ENCODE results near the gene KCP.

The KCP gene

GRCh38 chr7:128867842-128868623 is 42.5 kb downstream of the KCP start:
- DNase-seq (ENCODE audit: low read depth): no peak
- no peak overlapping the region for H3K4me3 ChIP-seq (ENCODE audit: low read depth, low read length)
- no peak for TF ChIP-seq MAX (IDR thresholded peaks at IDR 0.05; ENCODE audit: low read depth, low read length)
- no peak for TF ChIP-seq POLR2A (IDR thresholded peaks at IDR 0.05; ENCODE audit: extremely low read depth, insufficient read length)
- TF ChIP-seq, protein P1, sequence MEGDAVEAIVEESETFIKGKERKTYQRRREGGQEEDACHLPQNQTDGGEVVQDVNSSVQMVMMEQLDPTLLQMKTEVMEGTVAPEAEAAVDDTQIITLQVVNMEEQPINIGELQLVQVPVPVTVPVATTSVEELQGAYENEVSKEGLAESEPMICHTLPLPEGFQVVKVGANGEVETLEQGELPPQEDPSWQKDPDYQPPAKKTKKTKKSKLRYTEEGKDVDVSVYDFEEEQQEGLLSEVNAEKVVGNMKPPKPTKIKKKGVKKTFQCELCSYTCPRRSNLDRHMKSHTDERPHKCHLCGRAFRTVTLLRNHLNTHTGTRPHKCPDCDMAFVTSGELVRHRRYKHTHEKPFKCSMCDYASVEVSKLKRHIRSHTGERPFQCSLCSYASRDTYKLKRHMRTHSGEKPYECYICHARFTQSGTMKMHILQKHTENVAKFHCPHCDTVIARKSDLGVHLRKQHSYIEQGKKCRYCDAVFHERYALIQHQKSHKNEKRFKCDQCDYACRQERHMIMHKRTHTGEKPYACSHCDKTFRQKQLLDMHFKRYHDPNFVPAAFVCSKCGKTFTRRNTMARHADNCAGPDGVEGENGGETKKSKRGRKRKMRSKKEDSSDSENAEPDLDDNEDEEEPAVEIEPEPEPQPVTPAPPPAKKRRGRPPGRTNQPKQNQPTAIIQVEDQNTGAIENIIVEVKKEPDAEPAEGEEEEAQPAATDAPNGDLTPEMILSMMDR (IDR thresholded peaks at IDR 0.05; ENCODE audit: low read depth, low read length): no peak
- TF ChIP-seq MYC (IDR thresholded peaks at IDR 0.05; ENCODE audit: low read depth, low read length): no peak

GRCh38 chr7:128867241-128867640 is 43.3 kb downstream of the KCP start:
- H3K4me3 ChIP-seq (ENCODE audit: low read depth, low read length): no peak overlapping the region
- TF ChIP-seq MAX (IDR thresholded peaks at IDR 0.05; ENCODE audit: low read depth, low read length): no peak
- no peak for TF ChIP-seq MYC (IDR thresholded peaks at IDR 0.05; ENCODE audit: low read depth, low read length)
- no peak for TF ChIP-seq POLR2A (IDR thresholded peaks at IDR 0.05; ENCODE audit: extremely low read depth, insufficient read length)
- TF ChIP-seq, protein P1 (IDR thresholded peaks at IDR 0.05; ENCODE audit: low read depth, low read length): no peak
- DNase-seq (ENCODE audit: low read depth): no peak

DNA sequence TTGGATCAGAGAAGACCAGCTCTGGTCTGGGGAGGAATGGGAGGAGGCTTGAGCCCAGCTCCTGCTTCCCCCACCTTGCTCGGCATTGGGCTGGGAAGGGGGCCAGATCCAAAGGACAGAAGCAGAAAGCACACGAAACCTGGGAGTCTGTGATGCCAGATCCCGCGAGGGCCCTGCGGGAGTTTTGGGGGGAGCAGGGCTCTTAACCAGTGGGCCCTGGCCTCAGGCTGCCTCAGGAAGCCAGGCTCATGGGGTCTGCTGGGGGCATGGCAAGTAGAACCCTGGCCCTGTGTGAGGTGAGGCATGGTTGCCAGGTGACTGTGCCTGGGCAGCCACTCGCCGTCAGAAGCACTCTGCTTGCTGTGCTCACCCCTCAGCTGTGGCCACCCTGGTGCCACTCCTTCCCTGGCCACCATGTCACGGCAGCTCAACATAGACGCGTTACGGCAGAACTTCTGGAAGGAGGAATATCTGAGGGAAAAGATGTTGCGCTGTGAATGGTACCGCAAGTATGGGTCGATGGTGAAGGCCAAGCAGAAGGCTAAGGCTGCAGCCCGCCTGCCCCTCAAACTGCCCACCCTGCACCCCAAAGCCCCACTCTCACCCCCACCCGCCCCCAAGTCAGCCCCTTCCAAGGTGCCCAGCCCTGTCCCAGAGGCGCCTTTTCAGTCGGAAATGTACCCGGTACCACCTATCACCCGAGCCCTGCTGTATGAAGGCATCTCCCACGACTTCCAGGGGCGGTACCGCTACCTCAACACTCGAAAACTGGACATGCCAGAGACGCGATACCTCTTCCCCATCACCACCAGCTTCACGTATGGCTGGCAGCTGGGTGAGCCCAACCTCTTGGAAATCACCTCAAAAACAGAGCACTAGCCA is 44.3 kb downstream of the KCP start:
- DNase-seq (ENCODE audit: low read depth): no peak
- TF ChIP-seq MYC (IDR thresholded peaks at IDR 0.05; ENCODE audit: low read depth, low read length) (no peak), POLR2A (IDR thresholded peaks at IDR 0.05; ENCODE audit: extremely low read depth, insufficient read length) (no peak), MAX (IDR thresholded peaks at IDR 0.05; ENCODE audit: low read depth, low read length) (no peak)
- TF ChIP-seq, protein P1 (IDR thresholded peaks at IDR 0.05; ENCODE audit: low read depth, low read length): no peak
- no peak overlapping the region for H3K4me3 ChIP-seq (ENCODE audit: low read depth, low read length)

DNA sequence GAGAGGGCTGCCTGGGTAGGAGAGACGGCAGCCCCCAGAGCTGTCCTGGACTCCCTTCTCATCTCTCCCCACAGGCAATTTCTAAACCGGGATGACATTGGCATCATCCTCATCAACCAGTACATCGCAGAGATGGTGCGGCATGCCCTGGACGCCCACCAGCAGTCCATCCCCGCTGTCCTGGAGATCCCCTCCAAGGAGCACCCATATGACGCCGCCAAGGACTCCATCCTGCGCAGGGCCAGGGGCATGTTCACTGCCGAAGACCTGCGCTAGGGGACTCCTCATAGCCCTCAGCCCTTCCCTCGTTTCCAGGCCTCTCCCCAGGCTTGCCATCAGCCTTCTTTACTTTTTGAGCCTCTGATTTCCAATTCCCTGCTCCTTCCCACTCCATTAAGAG is 45.2 kb downstream of the KCP start:
- TF ChIP-seq MAX (IDR thresholded peaks at IDR 0.05; ENCODE audit: low read depth, low read length) (no peak), POLR2A (IDR thresholded peaks at IDR 0.05; ENCODE audit: extremely low read depth, insufficient read length) (no peak), MYC (IDR thresholded peaks at IDR 0.05; ENCODE audit: low read depth, low read length) (no peak)
- TF ChIP-seq, protein P1 (IDR thresholded peaks at IDR 0.05; ENCODE audit: low read depth, low read length): no peak

DNA sequence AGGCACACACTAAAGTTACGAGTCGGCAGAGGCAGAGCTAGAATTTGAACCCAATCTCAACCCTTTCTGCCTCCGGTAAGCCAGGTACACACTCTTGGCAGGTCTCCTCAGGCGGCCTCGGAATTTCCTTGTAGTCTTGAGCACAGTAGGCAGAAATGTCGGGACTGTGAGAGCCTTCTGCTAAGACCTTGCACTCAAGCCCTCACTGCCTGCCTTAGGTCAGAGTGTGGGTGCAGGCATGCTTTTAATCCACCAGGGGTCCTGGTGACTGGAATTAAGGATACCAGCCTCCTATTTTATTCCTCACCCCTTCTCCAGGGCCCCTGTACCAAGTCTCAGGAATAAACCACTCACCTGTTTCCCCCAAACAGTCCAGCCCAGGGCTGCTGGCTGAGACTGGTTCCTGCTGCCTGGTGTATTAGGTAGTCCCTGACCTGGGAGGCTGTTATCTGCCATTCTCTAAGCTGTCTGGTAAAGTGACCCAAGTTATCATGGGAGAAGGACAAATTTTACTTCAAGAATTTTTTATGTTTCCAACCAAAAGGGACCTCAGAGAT is 47.0 kb downstream of the KCP start:
- peak overlapping the region; percentile 91 for H3K4me3 ChIP-seq (ENCODE audit: low read depth, low read length)
- DNase-seq (ENCODE audit: low read depth): peak; percentile 85
- TF ChIP-seq POLR2A (IDR thresholded peaks at IDR 0.05; ENCODE audit: extremely low read depth, insufficient read length) (no peak), MAX (IDR thresholded peaks at IDR 0.05; ENCODE audit: low read depth, low read length) (0 out of 2 replicates have a peak, but pooled peaks have one; percentile 47), MYC (IDR thresholded peaks at IDR 0.05; ENCODE audit: low read depth, low read length) (no peak)
- TF ChIP-seq, protein P1 (IDR thresholded peaks at IDR 0.05; ENCODE audit: low read depth, low read length): peak; percentile 73

More for the DNA sequence above, 45.2 kb downstream of the KCP start:
- DNase-seq (ENCODE audit: low read depth): no peak
- H3K4me3 ChIP-seq (ENCODE audit: low read depth, low read length): no peak overlapping the region

Measured in NB4 (cell line).